CD4-positive, alpha-beta T cell treated with Interleukin-1 beta for 1 hour (primary cell): ENCODE measurements around the gene TNFSF4.
"Not testable (repeated sequence)": the region's sequence is repeated elsewhere in the genome, so short reads cannot be mapped to it uniquely, and the experiment has no call there.

Source experiments
- DNase-seq, 2 donors: peaks; one replicate each; pipeline ENCODE4 v3.0.0-alpha.2; 2020 to 2022

TNFSF4 gene

DNA sequence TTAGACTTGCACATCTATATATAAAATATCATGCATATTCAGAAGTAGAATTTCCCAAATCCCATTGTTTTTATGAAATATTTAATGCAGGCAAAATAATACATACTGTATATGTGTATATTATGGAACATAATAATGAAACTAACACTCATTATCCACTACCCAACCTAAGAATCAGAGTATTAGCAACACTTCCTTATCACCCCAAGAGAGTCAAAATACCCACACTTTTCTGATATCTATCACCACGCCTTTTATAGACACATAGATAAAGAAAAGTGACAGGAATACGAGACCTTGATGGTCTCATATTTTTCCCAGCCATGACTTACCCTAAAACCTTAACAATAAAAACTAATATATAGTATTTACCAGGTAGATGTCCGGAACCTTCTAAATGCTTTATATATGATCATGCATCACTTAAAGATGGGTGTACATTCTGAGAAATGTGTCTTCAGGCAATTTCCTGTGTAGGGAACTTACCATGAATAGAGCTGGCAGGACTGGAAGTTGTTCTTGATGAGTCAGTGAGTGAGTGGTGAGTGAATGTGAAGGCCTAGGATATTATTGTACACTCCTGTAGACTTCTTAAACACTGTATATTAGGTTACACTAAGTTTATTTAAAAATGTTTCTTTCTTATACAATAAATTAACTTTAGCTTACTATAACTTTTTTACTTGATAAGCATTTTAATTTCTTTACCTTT, 45.5 kb downstream of the TNFSF4 start:
- no peak for DNase-seq

GRCh38 chr1:173153964-173154363, 53.2 kb downstream of the TNFSF4 start:
- DNase-seq = not testable (repeated sequence)

- no peak for DNase-seq
These were observed 53.6 kb downstream of the TNFSF4 start for GRCh38 chr1:173153503-173153902.

DNA sequence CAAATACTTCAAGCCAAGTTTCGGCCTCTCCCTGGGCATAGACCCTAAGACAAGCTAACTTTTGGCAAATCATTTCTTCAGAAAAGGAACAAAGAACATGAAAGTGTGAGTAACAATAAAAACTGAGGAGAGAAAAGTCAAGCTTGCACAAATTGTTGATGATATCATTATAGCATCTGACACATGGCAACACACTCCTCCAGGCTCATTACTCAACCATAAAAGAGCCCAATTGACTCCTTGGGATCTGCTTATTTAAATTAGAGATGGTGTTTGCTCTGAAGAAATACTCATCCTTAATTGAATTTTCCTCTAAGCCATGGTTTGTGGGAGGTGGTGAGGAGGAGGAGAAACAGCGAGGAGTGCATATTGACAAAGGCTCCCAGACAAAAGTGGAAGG, 54.5 kb downstream of the TNFSF4 start:
- no peak for DNase-seq

- no peak for DNase-seq
These were observed 56.3 kb downstream of the TNFSF4 start for GRCh38 chr1:173150795-173151194.

GRCh38 chr1:173149887-173150286, 57.2 kb downstream of the TNFSF4 start:
- peak in 1 of 2 donors; percentile 11 for DNase-seq

DNA sequence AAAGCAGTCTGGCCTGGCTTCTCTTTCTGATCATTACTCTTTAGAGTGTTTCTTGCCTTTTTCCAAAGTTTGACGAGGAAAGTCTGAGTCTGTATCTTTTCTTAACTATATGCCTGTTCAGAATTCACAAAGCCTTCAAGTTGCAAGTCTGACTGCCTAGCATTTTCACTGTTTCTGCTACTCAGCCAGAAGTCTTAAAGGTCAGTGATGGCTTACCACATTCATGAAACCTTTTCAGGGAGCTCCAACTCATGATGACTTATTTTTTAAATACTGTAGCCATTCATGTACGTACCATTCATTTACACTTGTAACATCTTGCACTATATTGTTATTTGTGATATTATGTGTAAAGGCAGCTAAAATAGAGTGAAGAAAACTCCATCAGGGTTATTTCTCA, 58.2 kb downstream of the TNFSF4 start:
- DNase-seq = no peak

GRCh38 chr1:173148545-173148944, 58.6 kb downstream of the TNFSF4 start:
- DNase-seq = no peak

DNA sequence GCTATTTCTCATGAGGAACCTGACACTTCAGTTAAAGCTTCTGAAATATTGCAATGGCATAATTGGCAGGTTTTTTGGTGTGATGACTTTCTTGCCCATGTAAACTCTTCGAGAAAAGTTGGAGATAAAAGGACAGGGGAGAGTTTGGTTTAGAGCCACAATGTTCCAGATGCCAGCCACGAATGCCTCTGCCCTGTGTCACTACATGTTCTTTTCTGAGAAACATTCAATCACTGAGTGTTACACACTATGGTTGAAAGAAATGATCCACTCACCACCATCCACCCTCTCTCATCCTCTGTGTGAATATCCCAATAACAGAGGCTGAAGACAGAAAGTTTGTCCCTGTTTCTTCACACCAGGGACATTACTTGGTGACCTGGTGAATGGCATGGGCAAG, 66.4 kb downstream of the TNFSF4 start:
- no peak for DNase-seq

GRCh38 chr1:173139706-173140105, 67.4 kb downstream of the TNFSF4 start:
- DNase-seq = no peak

- no peak for DNase-seq
These were observed 69.9 kb downstream of the TNFSF4 start for GRCh38 chr1:173137107-173137706.

DNA sequence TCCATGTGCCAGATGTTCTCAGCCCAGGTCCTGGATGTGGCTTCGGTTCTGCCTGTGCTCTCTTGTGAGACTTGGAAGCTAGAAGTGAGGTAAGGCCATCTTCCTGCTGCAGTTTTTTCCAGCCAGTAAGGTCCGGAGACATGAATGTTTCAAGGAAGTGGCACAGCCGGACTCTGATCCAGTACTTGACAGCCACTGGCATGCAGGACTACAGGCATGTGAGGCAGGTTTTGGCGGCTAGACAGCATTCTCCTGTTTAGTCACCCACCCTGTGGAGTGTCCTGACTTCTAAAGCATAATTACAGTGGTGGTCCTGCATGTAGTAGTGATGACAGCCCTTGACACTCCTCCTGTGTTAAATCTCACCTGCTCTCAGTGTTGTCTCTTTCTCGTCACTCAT, 72.3 kb downstream of the TNFSF4 start:
- no peak for DNase-seq

DNA sequence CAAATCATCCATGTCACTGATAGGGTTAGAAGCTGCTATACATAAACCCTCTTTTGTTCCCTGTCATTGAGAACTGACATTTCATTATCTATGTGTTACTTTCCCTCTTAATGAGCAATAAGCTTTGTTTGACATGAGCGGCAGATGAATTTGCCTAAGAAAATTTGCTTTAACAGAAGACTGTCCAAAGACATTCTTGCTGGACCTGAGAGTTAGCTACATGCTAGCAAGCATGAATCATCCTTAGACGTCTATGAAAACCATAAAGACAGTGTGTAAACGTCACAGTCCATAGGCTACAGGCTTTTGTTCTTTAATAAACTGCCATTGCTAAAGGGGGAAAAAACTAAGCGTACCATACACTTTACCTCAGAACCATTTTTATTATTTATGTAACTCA, 73.1 kb downstream of the TNFSF4 start:
- DNase-seq = no peak
